IMR-90 (cell line): ENCODE results near the gene KCNK5. TPM values are rescaled to one million over a fixed set of nuclear protein-coding genes. Genes with fewer than 3 reads are reported as not detected.

Experiments
- ATAC-seq: fragments of 200-7000 bp; cut with Tn5 transposase; 2 replicates; pipeline ENCODE4 v1.9.1; 2020; ENCODE audit warnings: low read depth, mild to moderate bottlenecking, moderate library complexity
- BruUV-seq: library from RNA; stranded (reverse); fragments of 400-500 nt; replicated peaks from 2 replicates; lab custom pipeline; 2021; lab: Mats Ljungman, UMichigan
- CTCF ChIA-PET: fragments of 300-600 bp; formaldehyde crosslinking; extraction: SDS; loops from one replicate; lab custom pipeline; 2021; ENCODE audit warnings: antibody characterized with exemption; lab: Yijun Ruan, JAX
- POLR2A ChIA-PET: fragments of 300-600 bp; sonication (Branson Sonifier 250); formaldehyde crosslinking; loops from one replicate; lab custom pipeline; 2022; ENCODE audit warnings: antibody characterized with exemption; ENCODE audit not compliant: unreplicated experiment; lab: Charles Lee
- DNase-seq: peaks from one replicate; pipeline ENCODE4 v3.0.0; 2013
- H2AFZ ChIP-seq: replicated peaks from 2 replicates; pipeline ENCODE3; 2013; ENCODE audit warnings: low read length, mild to moderate bottlenecking; ENCODE audit not compliant: poor library complexity
- H2AK5ac ChIP-seq: 2 replicates; pipeline ENCODE4 v1.6.1; 2013; ENCODE audit warnings: low read depth, low read length, inconsistent platforms
- H2AK9ac ChIP-seq: replicated peaks from 2 replicates; pipeline ENCODE3; 2013; ENCODE audit warnings: mild to moderate bottlenecking, low read depth, low read length, moderate library complexity; ENCODE audit not compliant: poor library complexity
- H2BK120ac ChIP-seq: 2 replicates; pipeline ENCODE4 v1.6.1; 2013; ENCODE audit warnings: low read depth, low read length, inconsistent platforms
- H2BK15ac ChIP-seq: 3 replicates; pipeline ENCODE4 v1.6.1; 2013; ENCODE audit warnings: low read depth, low read length, inconsistent platforms
- H2BK20ac ChIP-seq: 2 replicates; pipeline ENCODE4 v1.6.1; 2013; ENCODE audit warnings: low read depth, mild to moderate bottlenecking, inconsistent platforms, low read length, moderate library complexity
- H2BK5ac ChIP-seq: 2 replicates; pipeline ENCODE4 v1.6.1; 2013; ENCODE audit warnings: mild to moderate bottlenecking, low read depth, low read length, inconsistent platforms; ENCODE audit not compliant: poor library complexity, severe bottlenecking
- H3K14ac ChIP-seq: replicated peaks from 2 replicates; pipeline ENCODE4 v1.6.1; 2013; ENCODE audit warnings: low read depth, low read length, inconsistent platforms
- H3K18ac ChIP-seq: 2 replicates; pipeline ENCODE4 v1.6.1; 2013; ENCODE audit warnings: low read depth, low read length, control low read depth
- H3K23ac ChIP-seq: 2 replicates; pipeline ENCODE4 v1.6.1; 2013; ENCODE audit warnings: low read depth, low read length, inconsistent platforms
- H3K27ac ChIP-seq: 2 replicates; pipeline ENCODE4 v1.5.1; 2013; ENCODE audit warnings: mild to moderate bottlenecking, control low read depth, low read length; ENCODE audit not compliant: insufficient read depth
- H3K27me3 ChIP-seq: 2 replicates; pipeline ENCODE4 v1.6.1; 2013; ENCODE audit warnings: low read length; ENCODE audit not compliant: control insufficient read depth, insufficient read depth
- H3K36me3 ChIP-seq: 2 replicates; pipeline ENCODE4 v1.6.1; 2013; ENCODE audit warnings: low read length, mixed read lengths; ENCODE audit not compliant: control insufficient read depth, insufficient read depth
- H3K4ac ChIP-seq: 2 replicates; pipeline ENCODE4 v1.6.1; 2013; ENCODE audit warnings: low read depth, low read length, inconsistent platforms
- H3K4me1 ChIP-seq: 2 replicates; pipeline ENCODE4 v1.6.1; 2013; ENCODE audit warnings: low read length, mixed read lengths; ENCODE audit not compliant: control insufficient read depth, insufficient read depth
- H3K4me2 ChIP-seq: 2 replicates; pipeline ENCODE4 v1.6.1; 2013; ENCODE audit warnings: low read depth, mild to moderate bottlenecking, control low read depth, low read length, moderate library complexity
- H3K4me3 ChIP-seq: 2 replicates; pipeline ENCODE4 v1.5.1; 2013; ENCODE audit warnings: low read depth, mild to moderate bottlenecking, control low read depth, low read length, moderate library complexity; ENCODE audit not compliant: insufficient read depth
- H3K56ac ChIP-seq: 2 replicates; pipeline ENCODE4 v1.6.1; 2013; ENCODE audit warnings: low read length, inconsistent platforms; ENCODE audit not compliant: insufficient read depth; ENCODE audit errors: extremely low read depth
- H3K79me1 ChIP-seq, 2 experiments: 2 replicates each; pipeline ENCODE4 v1.6.1; 2013; ENCODE audit warnings: low read length in 2 of 2, inconsistent platforms in 1 of 2, low read depth in 1 of 2
- H3K9ac ChIP-seq: 2 replicates; pipeline ENCODE4 v1.6.1; 2013; ENCODE audit warnings: low read depth, low read length, control low read depth
- H3K9me1 ChIP-seq: 2 replicates; pipeline ENCODE4 v1.6.1; 2013; ENCODE audit warnings: low read length, inconsistent platforms; ENCODE audit not compliant: insufficient read depth
- H3K9me3 ChIP-seq: 2 replicates; pipeline ENCODE4 v1.6.1; 2013; ENCODE audit warnings: low read length; ENCODE audit not compliant: control insufficient read depth, insufficient read depth
- H4K20me1 ChIP-seq: 2 replicates; pipeline ENCODE4 v1.6.1; 2013; ENCODE audit warnings: low read length, inconsistent platforms; ENCODE audit not compliant: insufficient read depth
- H4K5ac ChIP-seq: 2 replicates; pipeline ENCODE4 v1.6.1; 2013; ENCODE audit warnings: mild to moderate bottlenecking, low read depth, low read length, control low read depth
- H4K8ac ChIP-seq, 2 experiments: 2 replicates each; pipeline ENCODE4 v1.6.1; 2013; ENCODE audit warnings: low read depth in 2 of 2, low read length in 2 of 2, control low read depth in 1 of 2, inconsistent platforms in 1 of 2
- H4K91ac ChIP-seq: 2 replicates; pipeline ENCODE4 v1.6.1; 2013; ENCODE audit warnings: low read depth, low read length, inconsistent platforms; ENCODE audit not compliant: insufficient read depth
- BHLHE40 ChIP-seq: fragments of 150-350 bp; IDR thresholded peaks from 2 replicates; pipeline ENCODE4 v1.6.1; 2016; ENCODE audit warnings: mild to moderate bottlenecking, low read depth, low read length
- CEBPB ChIP-seq: IDR thresholded peaks from 2 replicates; pipeline ENCODE4 v1.6.1; 2012; ENCODE audit warnings: low read depth, low read length, improper control_type of control experiment
- CTCF ChIP-seq: conservative IDR thresholded peaks from 2 replicates; pipeline ENCODE4 v1.5.1; 2012; ENCODE audit warnings: mild to moderate bottlenecking, low read depth, low read length, improper control_type of control experiment
- ELK1 ChIP-seq: fragments of 150-350 bp; IDR thresholded peaks from 2 replicates; pipeline ENCODE4 v1.6.1; 2016; ENCODE audit warnings: low read depth, mild to moderate bottlenecking, low read length, moderate library complexity, borderline replicate concordance
- FOS ChIP-seq: fragments of 150-350 bp; IDR thresholded peaks from 2 replicates; pipeline ENCODE4 v1.6.1; 2016; ENCODE audit warnings: low read depth, low read length
- MAZ ChIP-seq: IDR thresholded peaks from 2 replicates; pipeline ENCODE4 v1.6.1; 2012; ENCODE audit warnings: low read depth, mild to moderate bottlenecking, low read length, improper control_type of control experiment, moderate library complexity, borderline replicate concordance
- MXI1 ChIP-seq: IDR thresholded peaks from 2 replicates; pipeline ENCODE4 v1.6.1; 2012; ENCODE audit warnings: low read depth, mild to moderate bottlenecking, low read length, moderate library complexity, borderline replicate concordance
- NFE2L2 ChIP-seq: fragments of 150-350 bp; IDR thresholded peaks from 2 replicates; pipeline ENCODE4 v1.6.1; 2016; ENCODE audit warnings: low read depth, mild to moderate bottlenecking, low read length
- RAD21 ChIP-seq: IDR thresholded peaks from 2 replicates; pipeline ENCODE4 v1.6.1; 2012; ENCODE audit warnings: low read length, improper control_type of control experiment
- RCOR1 ChIP-seq: IDR thresholded peaks from 2 replicates; pipeline ENCODE4 v1.6.1; 2012; ENCODE audit warnings: mild to moderate bottlenecking, low read length, improper control_type of control experiment; ENCODE audit not compliant: insufficient replicate concordance
- RFX5 ChIP-seq: IDR thresholded peaks from 2 replicates; pipeline ENCODE4 v1.8.0; 2012; ENCODE audit warnings: low read depth, mild to moderate bottlenecking, low read length, moderate library complexity
- WGBS, 2 experiments: methylation state at CpG; one replicate each; pipeline versions ENCODE4 v1.1.5 to v1.1.7; 2013; ENCODE audit warnings: missing lambda C conversion rate in 2 of 2; ENCODE audit not compliant: insufficient read length in 1 of 2; ENCODE audit errors: extremely low coverage in 2 of 2; 5-methylcytosine and 5-hydroxymethylcytosine counted together
- dilution Hi-C: fragments of 300-500 bp; cut with HindIII; formaldehyde crosslinking; loops from one replicate; pipeline ENCODE4 v1.14.3; 2018; ENCODE audit warnings: low sequenced_read_pairs; ENCODE audit not compliant: unreplicated experiment
- in situ Hi-C: fragments of 300-500 bp; cut with MboI; formaldehyde crosslinking; loops from 3 replicates; pipeline ENCODE4 v1.14.3; 2019; ENCODE audit warnings: low sequenced_read_pairs, inconsistent platforms, mixed read lengths
- intact Hi-C: fragments of 100-400 bp; cut with micrococcal nuclease; formaldehyde crosslinking; loops from 2 replicates; pipeline ENCODE4 v1.10.0; 2022
- polyA plus RNA-seq, 3 experiments: library from polyadenylated mRNA; depleted of rRNA; stranded (reverse); fragments of >200 nt; gene quantifications; 2 replicates each; pipeline ENCODE4 v1.2.3, GENCODE V29; 2012; ENCODE audit warnings: low replicate concordance in 1 of 3
- total RNA-seq: library from RNA; depleted of rRNA; stranded (reverse); fragments of >200 nt; gene quantifications from 2 replicates; pipeline ENCODE4 v1.2.3, GENCODE V29; 2012

The KCNK5 gene
- total and polyA plus RNA-seq, 2 of the 4 experiments (the other 2 are of a cell fraction): not detected

- Histone ChIP-seq H2BK20ac (no peak overlapping the region), H3K9me3 (no peaks in the 10 kb centered on the region), H2BK5ac (no peak overlapping the region), H2AFZ (no peak overlapping the region), H4K20me1 (no peaks in the 10 kb centered on the region), H4K91ac (no peak overlapping the region), H3K4ac (no peak overlapping the region), H2AK5ac (no peak overlapping the region), H3K56ac (no peak overlapping the region), H4K5ac (no peak overlapping the region), H3K79me1 (no peaks in the 10 kb centered on the region), H3K14ac (no peak overlapping the region), H3K9me1 (no peaks in the 10 kb centered on the region), H3K4me1 (no peaks in the 10 kb centered on the region), H3K4me3 (no peak overlapping the region), H3K27me3 (no peaks in the 10 kb centered on the region; the same call in 1 of the 2 replicates), H2BK15ac (no peak overlapping the region), H4K8ac (no peak overlapping the region), H3K36me3 (no peaks in the 10 kb centered on the region), H3K9ac (no peak overlapping the region), H2AK9ac (no peak overlapping the region), H3K23ac (no peak overlapping the region), H3K27ac (no peak overlapping the region), H3K18ac (no peak overlapping the region), H3K4me2 (no peak overlapping the region), H2BK120ac (no peak overlapping the region)
- intact Hi-C loops (no loop called here), dilution Hi-C loops (no loop called here), in situ Hi-C loops (no loop called here)
- BruUV-seq: no TSS peak
- WGBS, 2 experiments: no CpG with 5 or more reads among the region's 8 CpGs
- no peak for ATAC-seq
- DNase-seq: no peak
- ChIA-PET POLR2A (no interaction called here), CTCF (no interaction called here)
- no peak for TF ChIP-seq RFX5
- no peak for TF ChIP-seq CEBPB
- no peak for TF ChIP-seq ELK1
- TF ChIP-seq CTCF: no peak
- TF ChIP-seq FOS: no peak
- no peak for TF ChIP-seq NFE2L2
- no peak for TF ChIP-seq RAD21
- no peak for TF ChIP-seq MAZ
- TF ChIP-seq BHLHE40: no peak
- no peak for TF ChIP-seq MXI1
- no peak for TF ChIP-seq RCOR1
Measured at GRCh38 chr6:39207416-39208222, 21.7 kb downstream of the KCNK5 start.
